HEK293 (cell line): ENCODE results near the gene ATP5F1D.

Experiments used
- CTCF ChIA-PET: fragments of 350-600 bp; formaldehyde crosslinking; extraction: SDS; loops from one replicate; lab custom pipeline; 2021; ENCODE audit warnings: antibody characterized with exemption; lab: Yijun Ruan, JAX
- POLR2A ChIA-PET: fragments of 300-600 bp; formaldehyde crosslinking; extraction: SDS; loops from one replicate; lab custom pipeline; 2020; ENCODE audit warnings: antibody characterized with exemption, inconsistent platforms; lab: Yijun Ruan, JAX
- H3K27ac ChIP-seq: fragments of 200-500 bp; sonication (Bioruptor generic); 2 replicates; pipeline ENCODE4 v1.5.1; 2014; ENCODE audit warnings: low read depth, low read length, control low read depth, inconsistent platforms; ENCODE audit errors: extremely low read depth
- H3K36me3 ChIP-seq, 2 experiments: fragments of 200-500 bp in 1 of 2; sonication (Bioruptor generic) in 1 of 2; 1 replicate in 1 of 2; 2 replicates in 1 of 2; pipeline ENCODE4 v1.5.1; 2014 to 2017; ENCODE audit warnings: inconsistent platforms in 2 of 2, low read length in 2 of 2; ENCODE audit not compliant: control insufficient read depth in 2 of 2, insufficient read depth in 1 of 2
- H3K4me1 ChIP-seq: fragments of 200-500 bp; sonication (Bioruptor generic); 2 replicates; pipeline ENCODE4 v1.5.1; 2014; ENCODE audit warnings: mild to moderate bottlenecking, low read length, inconsistent platforms; ENCODE audit not compliant: control insufficient read depth, insufficient read depth
- H3K4me3 ChIP-seq: 2 replicates; pipeline ENCODE4 v1.5.1; 2011; ENCODE audit warnings: low read depth, mild to moderate bottlenecking, control low read depth, low read length, moderate library complexity
- H3K9me3 ChIP-seq: fragments of 200-500 bp; sonication (Bioruptor generic); 2 replicates; pipeline ENCODE4 v1.5.1; 2014; ENCODE audit warnings: low read depth, low read length, inconsistent platforms; ENCODE audit not compliant: control insufficient read depth, insufficient read depth
- KLF10 ChIP-seq: fragments of 450-650 bp; IDR thresholded peaks from 2 replicates; pipeline ENCODE4 v1.5.1; 2018; ENCODE audit warnings: missing biosample characterization, mild to moderate bottlenecking, missing genetic modification characterization
- KLF16 ChIP-seq: fragments of 450-650 bp; formaldehyde crosslinking; IDR thresholded peaks from 2 replicates; pipeline ENCODE4 v1.5.1; 2017; ENCODE audit warnings: missing biosample characterization, missing genetic modification characterization
- KLF17 ChIP-seq: fragments of 450-650 bp; formaldehyde crosslinking; IDR thresholded peaks from 2 replicates; pipeline ENCODE4 v1.5.1; 2016; ENCODE audit warnings: missing biosample characterization, missing genetic modification characterization
- KLF7 ChIP-seq: fragments of 450-650 bp; formaldehyde crosslinking; IDR thresholded peaks from 2 replicates; pipeline ENCODE4 v1.5.1; 2016; ENCODE audit warnings: missing biosample characterization, missing genetic modification characterization, borderline replicate concordance
- KLF9 ChIP-seq: fragments of 450-650 bp; formaldehyde crosslinking; IDR thresholded peaks from 2 replicates; pipeline ENCODE4 v1.5.1; 2016; ENCODE audit warnings: missing biosample characterization, missing genetic modification characterization, low read depth
- PRDM1 ChIP-seq: fragments of 450-650 bp; formaldehyde crosslinking; IDR thresholded peaks from 2 replicates; pipeline ENCODE4; 2016; ENCODE audit warnings: missing biosample characterization, missing genetic modification characterization
- REST ChIP-seq: fragments of 450-650 bp; formaldehyde crosslinking; IDR thresholded peaks from 2 replicates; pipeline ENCODE4 v1.5.1; 2016; ENCODE audit warnings: missing biosample characterization, missing genetic modification characterization
- ZBTB8A ChIP-seq: fragments of 450-650 bp; formaldehyde crosslinking; IDR thresholded peaks from 2 replicates; pipeline ENCODE4 v1.5.1; 2016; ENCODE audit warnings: missing biosample characterization, missing genetic modification characterization
- ZFHX2 ChIP-seq: fragments of 450-650 bp; formaldehyde crosslinking; conservative IDR thresholded peaks from 2 replicates; pipeline ENCODE4 v1.5.1; 2016; ENCODE audit warnings: missing biosample characterization, missing genetic modification characterization
- ZFP37 ChIP-seq: fragments of 450-650 bp; formaldehyde crosslinking; IDR thresholded peaks from 2 replicates; pipeline ENCODE4 v1.5.1; 2016; ENCODE audit warnings: missing biosample characterization, missing genetic modification characterization
- ZIC2 ChIP-seq: fragments of 450-650 bp; formaldehyde crosslinking; IDR thresholded peaks from 2 replicates; pipeline ENCODE4 v1.5.1; 2016; ENCODE audit warnings: missing biosample characterization, missing genetic modification characterization
- ZNF140 ChIP-seq: fragments of 450-650 bp; formaldehyde crosslinking; IDR thresholded peaks from 2 replicates; pipeline ENCODE4 v1.5.1; 2016; ENCODE audit warnings: missing biosample characterization, missing genetic modification characterization
- ZNF24 ChIP-seq: fragments of 450-650 bp; formaldehyde crosslinking; IDR thresholded peaks from 2 replicates; pipeline ENCODE4 v1.5.1; 2016; ENCODE audit warnings: missing biosample characterization, missing genetic modification characterization
- ZNF621 ChIP-seq: fragments of 450-650 bp; formaldehyde crosslinking; IDR thresholded peaks from 2 replicates; pipeline ENCODE4 v1.5.1; 2017; ENCODE audit warnings: missing biosample characterization, missing genetic modification characterization
- ZNF629 ChIP-seq: fragments of 450-650 bp; formaldehyde crosslinking; IDR thresholded peaks from 2 replicates; pipeline ENCODE4 v1.5.1; 2017; ENCODE audit warnings: missing biosample characterization, missing genetic modification characterization
- ZNF701 ChIP-seq: fragments of 450-650 bp; formaldehyde crosslinking; IDR thresholded peaks from 2 replicates; pipeline ENCODE4 v1.5.1; 2016; ENCODE audit warnings: missing biosample characterization, missing genetic modification characterization
- ZNF837 ChIP-seq: fragments of 450-650 bp; formaldehyde crosslinking; IDR thresholded peaks from 2 replicates; pipeline ENCODE4 v1.5.1; 2016; ENCODE audit warnings: missing biosample characterization, missing genetic modification characterization
- TF ChIP-seq, protein P1 (sequence below): fragments of 450-650 bp; formaldehyde crosslinking; optimal IDR thresholded peaks from 2 replicates; pipeline ENCODE3; 2016; ENCODE audit warnings: missing biosample characterization, mild to moderate bottlenecking, missing genetic modification characterization
- TF ChIP-seq, protein P2 (sequence below): fragments of 450-650 bp; formaldehyde crosslinking; IDR thresholded peaks from 2 replicates; pipeline ENCODE4 v1.5.1; 2016; ENCODE audit warnings: missing biosample characterization, missing genetic modification characterization

The ATP5F1D gene

DNA sequence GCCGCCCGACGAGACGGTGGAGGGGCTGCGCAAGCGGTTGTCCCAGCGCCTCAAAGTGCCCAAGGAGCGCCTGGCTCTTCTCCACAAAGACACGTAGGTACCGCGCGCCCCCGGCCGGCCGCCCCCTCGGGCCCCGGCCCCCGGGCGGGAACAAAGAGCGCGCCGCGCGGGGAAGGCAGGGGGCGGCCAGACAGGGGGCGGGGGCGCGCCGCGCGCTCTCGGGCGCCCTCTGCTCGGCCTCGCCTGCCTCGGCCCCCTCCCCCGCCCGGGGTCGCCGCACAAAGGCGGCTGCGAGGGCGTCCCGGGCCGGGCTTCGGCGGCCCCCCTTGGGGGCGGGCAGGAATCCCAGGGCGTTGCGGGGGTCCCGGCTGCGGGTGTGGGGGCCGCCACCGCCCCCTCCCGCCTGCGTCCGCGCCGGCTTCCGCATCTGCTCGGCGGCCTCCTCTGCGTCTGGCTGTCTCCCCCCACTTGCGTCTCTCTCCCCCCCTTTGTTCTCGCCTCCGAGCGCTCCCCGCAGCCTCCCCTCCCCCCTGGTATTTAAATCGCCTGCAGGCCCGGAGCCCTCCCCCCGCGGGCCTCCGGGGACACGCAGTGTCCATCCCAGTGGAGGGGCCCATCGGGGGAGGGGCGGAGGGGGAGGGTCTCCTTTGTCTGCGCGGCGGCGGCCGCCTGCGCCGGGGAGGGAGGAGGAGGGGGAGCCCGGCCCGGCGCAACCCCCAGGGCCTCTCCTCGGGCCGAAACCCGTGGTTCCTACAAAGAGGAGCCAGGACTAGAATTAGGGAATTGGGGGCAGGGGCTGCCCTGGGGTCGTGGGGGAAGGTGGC is 9.1 kb downstream of the ATP5F1D start (continued):
- TF ChIP-seq, protein P1, sequence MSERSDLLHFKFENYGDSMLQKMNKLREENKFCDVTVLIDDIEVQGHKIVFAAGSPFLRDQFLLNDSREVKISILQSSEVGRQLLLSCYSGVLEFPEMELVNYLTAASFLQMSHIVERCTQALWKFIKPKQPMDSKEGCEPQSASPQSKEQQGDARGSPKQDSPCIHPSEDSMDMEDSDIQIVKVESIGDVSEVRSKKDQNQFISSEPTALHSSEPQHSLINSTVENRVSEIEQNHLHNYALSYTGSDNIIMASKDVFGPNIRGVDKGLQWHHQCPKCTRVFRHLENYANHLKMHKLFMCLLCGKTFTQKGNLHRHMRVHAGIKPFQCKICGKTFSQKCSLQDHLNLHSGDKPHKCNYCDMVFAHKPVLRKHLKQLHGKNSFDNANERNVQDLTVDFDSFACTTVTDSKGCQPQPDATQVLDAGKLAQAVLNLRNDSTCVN (tag by site-specific recombination), result peak; percentile 56
- 0 out of 2 replicates have a peak, but pooled peaks have one; percentile 3 for TF ChIP-seq REST
- no peak for TF ChIP-seq ZNF621 (tag by site-specific recombination)
- peak; percentile 72 for TF ChIP-seq ZBTB8A (tag by site-specific recombination)
- no peak for TF ChIP-seq ZNF140 (tag by site-specific recombination)
- TF ChIP-seq, protein P2, sequence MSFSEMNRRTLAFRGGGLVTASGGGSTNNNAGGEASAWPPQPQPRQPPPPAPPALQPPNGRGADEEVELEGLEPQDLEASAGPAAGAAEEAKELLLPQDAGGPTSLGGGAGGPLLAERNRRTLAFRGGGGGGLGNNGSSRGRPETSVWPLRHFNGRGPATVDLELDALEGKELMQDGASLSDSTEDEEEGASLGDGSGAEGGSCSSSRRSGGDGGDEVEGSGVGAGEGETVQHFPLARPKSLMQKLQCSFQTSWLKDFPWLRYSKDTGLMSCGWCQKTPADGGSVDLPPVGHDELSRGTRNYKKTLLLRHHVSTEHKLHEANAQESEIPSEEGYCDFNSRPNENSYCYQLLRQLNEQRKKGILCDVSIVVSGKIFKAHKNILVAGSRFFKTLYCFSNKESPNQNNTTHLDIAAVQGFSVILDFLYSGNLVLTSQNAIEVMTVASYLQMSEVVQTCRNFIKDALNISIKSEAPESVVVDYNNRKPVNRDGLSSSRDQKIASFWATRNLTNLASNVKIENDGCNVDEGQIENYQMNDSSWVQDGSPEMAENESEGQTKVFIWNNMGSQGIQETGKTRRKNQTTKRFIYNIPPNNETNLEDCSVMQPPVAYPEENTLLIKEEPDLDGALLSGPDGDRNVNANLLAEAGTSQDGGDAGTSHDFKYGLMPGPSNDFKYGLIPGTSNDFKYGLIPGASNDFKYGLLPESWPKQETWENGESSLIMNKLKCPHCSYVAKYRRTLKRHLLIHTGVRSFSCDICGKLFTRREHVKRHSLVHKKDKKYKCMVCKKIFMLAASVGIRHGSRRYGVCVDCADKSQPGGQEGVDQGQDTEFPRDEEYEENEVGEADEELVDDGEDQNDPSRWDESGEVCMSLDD (tag by site-specific recombination), result peak; percentile 60; the same call in 1 of the 2 replicates
- 0 out of 2 replicates have a peak, but pooled peaks have one; percentile 25 for TF ChIP-seq KLF7 (tag by site-specific recombination)
- TF ChIP-seq ZFP37 (tag by site-specific recombination), result no peak
- peak; percentile 84 for TF ChIP-seq ZIC2 (tag by site-specific recombination)
- TF ChIP-seq KLF10 (tag by site-specific recombination), result peak; percentile 44; the same call in 1 of the 2 replicates
- TF ChIP-seq KLF9 (tag by site-specific recombination), result peak; percentile 30
- no peak for TF ChIP-seq ZNF629 (tag by site-specific recombination)
- TF ChIP-seq KLF17, result peak; percentile 62
- TF ChIP-seq ZNF24 (tag by site-specific recombination), result peak; percentile 24; the same call in 1 of the 2 replicates
- TF ChIP-seq, all 188 proteins: peak for 28

- Histone ChIP-seq H3K4me1 (peaks cover 4% of the 10 kb centered on the region), H3K27ac (peak overlapping the region; percentile 100), H3K36me3 (peaks cover 13 to 43% of the 10 kb centered on the region in 2 experiments; a peak in 2 of 3 replicates), H3K4me3 (peak overlapping the region; percentile 92), H3K9me3 (no peaks in the 10 kb centered on the region)
- CTCF ChIA-PET, result interaction anchor here (0.6 to 2.7 kb wide), 2 partner anchors 17 to 349 kb away, joined by 3 to 10 read pairs; partner anchors contain the start of gene CIRBP
- POLR2A ChIA-PET, result interaction anchor here (1.0 to 10.8 kb wide), 3 partner anchors 10 to 24 kb away, joined by 3 to 407 read pairs (median 4); partner anchors contain the start of genes CIRBP and FAM174C
- TF ChIP-seq KLF17 (peak; percentile 29; the same call in 1 of the 2 replicates), ZNF629 (tag by site-specific recombination) (peak; percentile 14; the same call in 1 of the 2 replicates), ZNF621 (tag by site-specific recombination) (no peak), ZFHX2 (tag by site-specific recombination) (peak; percentile 62), PRDM1 (tag by site-specific recombination) (peak; percentile 61), KLF16 (peak; percentile 11; the same call in 1 of the 2 replicates), ZNF837 (tag by site-specific recombination) (peak; percentile 67; the same call in 1 of the 2 replicates), ZNF701 (tag by site-specific recombination) (0 out of 2 replicates have a peak, but pooled peaks have one; percentile 6), KLF7 (tag by site-specific recombination) (0 out of 2 replicates have a peak, but pooled peaks have one; percentile 52)
- TF ChIP-seq, protein P2 (tag by site-specific recombination), result peak; percentile 35
Measured at GRCh38 chr19:1251330-1252220, 10.0 kb downstream of the ATP5F1D start.
